Calu3 (cell line): ENCODE data around the gene MKLN1. TPM values are rescaled to one million over a fixed set of nuclear protein-coding genes. Genes with fewer than 3 reads are reported as not detected.

Experiments used
- BruUV-seq: library from RNA; stranded (reverse); fragments of 400-500 nt; replicated peaks from 2 replicates; lab custom pipeline; 2021; lab: Mats Ljungman, UMichigan
- CTCF ChIA-PET: fragments of 300-600 bp; sonication (Branson Sonifier 250); formaldehyde crosslinking; loops from one replicate; lab custom pipeline; 2022; ENCODE audit warnings: antibody characterized with exemption; lab: Charles Lee
- DNase-seq: peaks from one replicate; pipeline ENCODE4 v3.0.0; 2022
- H3K27ac Mint-ChIP-seq: one replicate; pipeline ENCODE4 v1.8.0; 2022; ENCODE audit warnings: mixed read lengths; ENCODE audit not compliant: unreplicated experiment
- H3K27me3 Mint-ChIP-seq: one replicate; pipeline ENCODE4 v1.8.0; 2022; ENCODE audit warnings: mixed read lengths; ENCODE audit not compliant: unreplicated experiment
- H3K36me3 Mint-ChIP-seq: one replicate; pipeline ENCODE4 v1.8.0; 2022; ENCODE audit warnings: mild to moderate bottlenecking, moderate library complexity, mixed read lengths; ENCODE audit not compliant: insufficient read depth, unreplicated experiment
- H3K4me1 Mint-ChIP-seq: one replicate; pipeline ENCODE4 v1.8.0; 2022; ENCODE audit warnings: mild to moderate bottlenecking, low read depth, mixed read lengths; ENCODE audit not compliant: unreplicated experiment
- H3K4me3 Mint-ChIP-seq: one replicate; pipeline ENCODE4 v1.8.0; 2022; ENCODE audit warnings: mild to moderate bottlenecking, low read depth, moderate library complexity, mixed read lengths; ENCODE audit not compliant: unreplicated experiment
- H3K9me3 Mint-ChIP-seq: one replicate; pipeline ENCODE4 v1.8.0; 2022; ENCODE audit warnings: low read depth, mixed read lengths; ENCODE audit not compliant: unreplicated experiment
- CTCF ChIP-seq: fragments of 200-600 bp; IDR thresholded peaks from one replicate; pipeline ENCODE4 v1.8.0; 2022; ENCODE audit warnings: antibody characterized with exemption; ENCODE audit not compliant: unreplicated experiment
- intact Hi-C: fragments of 100-400 bp; cut with micrococcal nuclease; formaldehyde crosslinking; loops from one replicate; pipeline ENCODE4 v1.10.0; 2022; ENCODE audit not compliant: unreplicated experiment
- total RNA-seq: library from RNA; stranded (reverse); gene quantifications from 2 replicates; pipeline ENCODE4 v1.2.3, GENCODE V29; 2022

Gene MKLN1
- total RNA-seq, 1 experiment from 2014 or later: 47.1 TPM

GRCh38 chr7:131483586-131483985 is 155.9 kb downstream of the MKLN1 start:
- Mint-ChIP-seq H3K27ac (no peak overlapping the region), H3K9me3 (no peaks in the 10 kb centered on the region), H3K36me3 (peaks cover 9% of the 10 kb centered on the region), H3K4me3 (no peak overlapping the region), H3K4me1 (peaks cover 9% of the 10 kb centered on the region), H3K27me3 (no peaks in the 10 kb centered on the region)
- TF ChIP-seq CTCF: no peak
- CTCF ChIA-PET: interaction anchor here (0.5 kb wide), 1 partner anchor 394 kb away, joined by 3 read pairs; no protein-coding TSS in a partner anchor
- intact Hi-C loops: no loop called here
- BruUV-seq: no TSS peak
- no peak for DNase-seq

- peaks cover 5% of the 10 kb centered on the region for H3K36me3 Mint-ChIP-seq
- no peaks in the 10 kb centered on the region for H3K4me1 Mint-ChIP-seq
- no peaks in the 10 kb centered on the region for H3K9me3 Mint-ChIP-seq
- H3K4me3 Mint-ChIP-seq: no peak overlapping the region
- BruUV-seq: no TSS peak
- intact Hi-C loops: no loop called here
- TF ChIP-seq CTCF: no peak
- H3K27ac Mint-ChIP-seq: no peak overlapping the region
- no peak for DNase-seq
- CTCF ChIA-PET: interaction anchor here (1.5 kb wide), 1 partner anchor 15 kb away, joined by 4 read pairs; no protein-coding TSS in a partner anchor
- no peaks in the 10 kb centered on the region for H3K27me3 Mint-ChIP-seq
Measured at GRCh38 chr7:131486346-131486745, 158.7 kb downstream of the MKLN1 start.

GRCh38 chr7:131487217-131487616 is 159.5 kb downstream of the MKLN1 start:
- no peaks in the 10 kb centered on the region for H3K4me1 Mint-ChIP-seq
- intact Hi-C loops: no loop called here
- DNase-seq: no peak
- H3K4me3 Mint-ChIP-seq: no peak overlapping the region
- no TSS peak for BruUV-seq
- H3K36me3 Mint-ChIP-seq: peaks cover 5% of the 10 kb centered on the region
- no peak for TF ChIP-seq CTCF
- H3K27me3 Mint-ChIP-seq: no peaks in the 10 kb centered on the region
- CTCF ChIA-PET: interaction anchor here (1.5 kb wide), 1 partner anchor 14 kb away, joined by 4 read pairs; no protein-coding TSS in a partner anchor
- H3K9me3 Mint-ChIP-seq: no peaks in the 10 kb centered on the region
- H3K27ac Mint-ChIP-seq: no peak overlapping the region

GRCh38 chr7:131488361-131488760 is 160.7 kb downstream of the MKLN1 start:
- H3K27ac Mint-ChIP-seq: no peak overlapping the region
- intact Hi-C loops: no loop called here
- CTCF ChIA-PET: no interaction called here

More at GRCh38 chr7:131488361-131488760, 160.7 kb downstream of the MKLN1 start:
- H3K4me1 Mint-ChIP-seq: no peaks in the 10 kb centered on the region
- no peak for TF ChIP-seq CTCF
- no peak for DNase-seq
- H3K36me3 Mint-ChIP-seq: peaks cover 5% of the 10 kb centered on the region
- no peaks in the 10 kb centered on the region for H3K27me3 Mint-ChIP-seq
- H3K4me3 Mint-ChIP-seq: no peak overlapping the region
- no TSS peak for BruUV-seq
- no peaks in the 10 kb centered on the region for H3K9me3 Mint-ChIP-seq
